ENCODE measurements around the gene SRI.

GRCh38 chr7:88260719-88261118 is 40.9 kb upstream of the SRI start:
- no peak for TF ChIP-seq CTCF (conservative IDR thresholded peaks at IDR 0.05)
- TF ChIP-seq ZFX (IDR thresholded peaks at IDR 0.05) = no peak
